Right lobe of liver (tissue), 4 donors: Measurements from ENCODE around the gene LILRA5.
"Not testable (repeated sequence)": the region's sequence is repeated elsewhere in the genome, so short reads cannot be mapped to it uniquely, and the experiment has no call there.

Experiments
- CTCF ChIP-seq, 4 donors: fragments of 200-600 bp in 3 of 4; fragments of 450-650 bp in 1 of 4; IDR thresholded peaks; one replicate each; pipeline versions ENCODE4 v1.5.1 to v1.8.0; 2016 to 2022; ENCODE audit warnings: antibody characterized with exemption in 4 of 4, mild to moderate bottlenecking in 2 of 4
- POLR2A ChIP-seq: fragments of 450-650 bp; IDR thresholded peaks from one replicate; pipeline ENCODE4 v1.6.1; 2017; ENCODE audit warnings: antibody characterized with exemption, mild to moderate bottlenecking
- donor health status: DM: no; HTN: no; CAD: no.
- donor health status: DM: no; HTN: no; CAD: no.
- donor health status: DM: no; HTN: yes; CAD: no.

- not testable (repeated sequence) for TF ChIP-seq CTCF (IDR thresholded peaks at IDR 0.05); POLR2A
These were observed 23.8 kb downstream of the LILRA5 start for GRCh38 chr19:54289160-54289559.
